ENCODE results near the gene XPO5. TPM values are rescaled to one million over a fixed set of nuclear protein-coding genes. Genes with fewer than 3 reads are reported as not detected.

The XPO5 gene
- total RNA-seq, 1 experiment from 2014 or later = 77.4 TPM

- Histone ChIP-seq H3K4me3 (replicated peaks in 1 of 2; ENCODE audit: low read depth in 1 of 2, low read length in 2 of 2) (no peak overlapping the region), H3K79me2 (ENCODE audit: insufficient read depth, low read length) (peaks cover 52% of the 10 kb centered on the region), H3K4me2 (ENCODE audit: low read length) (no peak overlapping the region), H4K20me1 (ENCODE audit: insufficient read depth) (no peaks in the 10 kb centered on the region), H3K27ac (ENCODE audit: low read depth, low read length) (no peak overlapping the region), H3K9me2 (ENCODE audit: insufficient read depth) (no peaks in the 10 kb centered on the region), H2AFZ (ENCODE audit: low read depth, low read length, poor library complexity, severe bottlenecking) (no peak overlapping the region), H3K36me3 (ENCODE audit: control insufficient read depth in 1 of 2, insufficient read depth in 2 of 2, low read length in 2 of 2) (no peaks in the 10 kb centered on the region), H3K27me3 (ENCODE audit: insufficient read depth, low read length) (no peaks in the 10 kb centered on the region), H3K9ac (ENCODE audit: low read length) (no peak overlapping the region), H3K4me1 (ENCODE audit: control insufficient read depth in 1 of 2, insufficient read depth in 2 of 2, low read length in 2 of 2) (peaks cover 2 to 25% of the 10 kb centered on the region in 2 experiments; a peak in 3 of 4 replicates), H3K9me3 (ENCODE audit: control insufficient read depth in 1 of 2, insufficient read depth in 1 of 2, low read depth in 1 of 2, low read length in 2 of 2) (no peaks in the 10 kb centered on the region)
- TF ChIP-seq CEBPB (IDR thresholded peaks at IDR 0.05; ENCODE audit: low read depth) = no peak
- no peak for TF ChIP-seq POLR2A (IDR thresholded peaks at IDR 0.05; ENCODE audit: borderline replicate concordance, extremely low read depth, insufficient read depth, insufficient read length)
- TF ChIP-seq RAD21 (IDR thresholded peaks at IDR 0.05; ENCODE audit: low read depth) = no peak
- TF ChIP-seq YY1 (IDR thresholded peaks at IDR 0.05; ENCODE audit: extremely low read depth, insufficient replicate concordance, low read depth, low read length) = no peak
- TF ChIP-seq ZBTB33 (IDR thresholded peaks at IDR 0.05; ENCODE audit: extremely low read depth, insufficient replicate concordance, low read length) = no peak
- no peak for TF ChIP-seq POLR2AphosphoS5 (IDR thresholded peaks at IDR 0.05; ENCODE audit: low read depth, low read length)
- no peak for TF ChIP-seq REST (IDR thresholded peaks at IDR 0.05; ENCODE audit: low read depth)
- TF ChIP-seq SRF (IDR thresholded peaks at IDR 0.05; ENCODE audit: low read depth) = no peak
- TF ChIP-seq ATF3 (IDR thresholded peaks at IDR 0.05) = no peak
- TF ChIP-seq CBX3 (IDR thresholded peaks at IDR 0.05; ENCODE audit: low read depth) = no peak
- no TSS peak for BruUV-seq (replicated peaks)
- ChIA-PET POLR2A (interaction anchor here (0.7 kb wide), 1 partner anchor 32 kb away, joined by 3 read pairs; no protein-coding TSS in a partner anchor), RAD21 (ENCODE audit: low non-redundant PET in 1 of 2, low total read pairs in 2 of 2, uncharacterized antibody in 2 of 2, unreplicated experiment in 2 of 2) (no interaction called here), CTCF (no interaction called here)
- ATAC-seq = no peak
- intact Hi-C loops (cut with micrococcal nuclease) = no loop called here
- no peak for DNase-seq (ENCODE audit: low read depth, low spot score)
Observed at GRCh38 chr6:43489277-43490072, 86.4 kb downstream of the XPO5 start.

All from HCT116 (cell line).